Activated CD4-positive, alpha-beta T cell treated with anti-CD3 and anti-CD28 coated beads, Interleukin-2, amount 10 ng/mL, durations not matched to agents 24 days and 14 days (primary cell): ENCODE measurements around the gene LIPI. TPM values are rescaled to one million over a fixed set of nuclear protein-coding genes. Genes with fewer than 3 reads are reported as not detected.

Experiments
- DNase-seq: peaks from one replicate; pipeline ENCODE4 v3.0.0; 2022
- H3K27ac Mint-ChIP-seq: one replicate; pipeline ENCODE4 v1.8.0; 2022; ENCODE audit warnings: mild to moderate bottlenecking, mixed read lengths
- H3K27me3 Mint-ChIP-seq: one replicate; pipeline ENCODE4 v1.8.0; 2022; ENCODE audit warnings: mixed read lengths
- H3K36me3 Mint-ChIP-seq: one replicate; pipeline ENCODE4 v1.8.0; 2022; ENCODE audit warnings: low read depth, mild to moderate bottlenecking, mixed read lengths
- H3K4me1 Mint-ChIP-seq: one replicate; pipeline ENCODE4 v1.8.0; 2021; ENCODE audit warnings: mixed read lengths
- H3K4me3 Mint-ChIP-seq: one replicate; pipeline ENCODE4 v1.8.0; 2022; ENCODE audit warnings: mild to moderate bottlenecking, moderate library complexity, mixed read lengths
- H3K9me3 Mint-ChIP-seq: one replicate; pipeline ENCODE4 v1.8.0; 2021; ENCODE audit warnings: mixed read lengths
- intact Hi-C: fragments of 100-400 bp; cut with micrococcal nuclease; formaldehyde crosslinking; loops from one replicate; pipeline ENCODE4 v1.15.1; 2023
- total RNA-seq: library from RNA; stranded (reverse); gene quantifications from 2 replicates; pipeline ENCODE4 v1.2.3, GENCODE V29; 2022

Gene LIPI
- not detected in 2 replicates for total RNA-seq

GRCh38 chr21:14210738-14211137, at the start of gene LIPI:
Gene LIPI, minus strand, starts transcription at chr21:14210955. Its CDS starts 110 bp downstream, at chr21:14210845.
- DNase-seq, result no peak
- Mint-ChIP-seq H3K36me3 (no peaks in the 10 kb centered on the region), H3K4me1 (peaks cover under 1% of the 10 kb centered on the region), H3K9me3 (no peaks in the 10 kb centered on the region), H3K27me3 (peaks cover 28% of the 10 kb centered on the region), H3K27ac (no peak within 1 kb of the TSS), H3K4me3 (no peak within 1 kb of the TSS)
- intact Hi-C loops, result no loop called here

- Mint-ChIP-seq H3K27me3 (peaks cover 11% of the 10 kb centered on the region), H3K4me3 (no peak overlapping the region), H3K36me3 (no peaks in the 10 kb centered on the region), H3K27ac (no peak overlapping the region), H3K4me1 (no peaks in the 10 kb centered on the region), H3K9me3 (no peaks in the 10 kb centered on the region)
- intact Hi-C loops, result no loop called here
- no peak for DNase-seq
Measured at GRCh38 chr21:14260174-14260764, 49.5 kb upstream of the LIPI start.

GRCh38 chr21:14259747-14260146, 49.0 kb upstream of the LIPI start:
- intact Hi-C loops, result loop anchor here (5.0 to 10.0 kb wide), 2 partner anchors 125 to 513 kb away; partner anchors contain the start of gene HSPA13
- H3K4me1 Mint-ChIP-seq, result no peaks in the 10 kb centered on the region
- peaks cover 12% of the 10 kb centered on the region for H3K27me3 Mint-ChIP-seq
- no peaks in the 10 kb centered on the region for H3K36me3 Mint-ChIP-seq
- no peaks in the 10 kb centered on the region for H3K9me3 Mint-ChIP-seq
- no peak overlapping the region for H3K4me3 Mint-ChIP-seq
- no peak overlapping the region for H3K27ac Mint-ChIP-seq
- no peak for DNase-seq

GRCh38 chr21:14251336-14251735, 40.6 kb upstream of the LIPI start:
- no peaks in the 10 kb centered on the region for H3K36me3 Mint-ChIP-seq
- peaks cover 14% of the 10 kb centered on the region for H3K27me3 Mint-ChIP-seq
- H3K27ac Mint-ChIP-seq, result no peak overlapping the region
- intact Hi-C loops, result loop anchor here (10.0 kb wide), 1 partner anchor 133 kb away; the partner anchor contains the start of gene HSPA13
- H3K4me3 Mint-ChIP-seq, result no peak overlapping the region
- H3K4me1 Mint-ChIP-seq, result peaks cover 2% of the 10 kb centered on the region
- no peak for DNase-seq
- no peaks in the 10 kb centered on the region for H3K9me3 Mint-ChIP-seq

GRCh38 chr21:14245711-14246110, 35.0 kb upstream of the LIPI start:
- Mint-ChIP-seq H3K36me3 (no peaks in the 10 kb centered on the region), H3K4me3 (no peak overlapping the region), H3K4me1 (no peaks in the 10 kb centered on the region), H3K27ac (no peak overlapping the region), H3K9me3 (no peaks in the 10 kb centered on the region), H3K27me3 (peaks cover 6% of the 10 kb centered on the region)
- intact Hi-C loops, result no loop called here
- no peak for DNase-seq

GRCh38 chr21:14244911-14245310, 34.2 kb upstream of the LIPI start:
- DNase-seq, result no peak
- Mint-ChIP-seq H3K27me3 (peaks cover 6% of the 10 kb centered on the region), H3K27ac (no peak overlapping the region), H3K4me3 (no peak overlapping the region), H3K36me3 (no peaks in the 10 kb centered on the region), H3K4me1 (no peaks in the 10 kb centered on the region), H3K9me3 (no peaks in the 10 kb centered on the region)
- intact Hi-C loops, result no loop called here

- Mint-ChIP-seq H3K27ac (no peak overlapping the region), H3K9me3 (no peaks in the 10 kb centered on the region), H3K27me3 (peaks cover 6% of the 10 kb centered on the region), H3K36me3 (no peaks in the 10 kb centered on the region), H3K4me1 (no peaks in the 10 kb centered on the region), H3K4me3 (no peak overlapping the region)
- DNase-seq, result no peak
- intact Hi-C loops, result no loop called here
Measured at GRCh38 chr21:14243874-14244273, 33.1 kb upstream of the LIPI start.

- DNase-seq, result no peak
- Mint-ChIP-seq H3K4me3 (no peak overlapping the region), H3K9me3 (no peaks in the 10 kb centered on the region), H3K36me3 (no peaks in the 10 kb centered on the region), H3K27ac (no peak overlapping the region), H3K27me3 (peaks cover 4% of the 10 kb centered on the region), H3K4me1 (no peaks in the 10 kb centered on the region)
- intact Hi-C loops, result no loop called here
Measured at GRCh38 chr21:14243461-14243860, 32.7 kb upstream of the LIPI start.

GRCh38 chr21:14241297-14241696, 30.5 kb upstream of the LIPI start:
- Mint-ChIP-seq H3K4me1 (no peaks in the 10 kb centered on the region), H3K9me3 (no peaks in the 10 kb centered on the region), H3K27me3 (no peaks in the 10 kb centered on the region), H3K36me3 (no peaks in the 10 kb centered on the region), H3K27ac (no peak overlapping the region), H3K4me3 (no peak overlapping the region)
- no peak for DNase-seq
- intact Hi-C loops, result no loop called here

GRCh38 chr21:14239281-14239680, 28.5 kb upstream of the LIPI start:
- Mint-ChIP-seq H3K27me3 (no peaks in the 10 kb centered on the region), H3K9me3 (no peaks in the 10 kb centered on the region), H3K4me3 (no peak overlapping the region), H3K27ac (no peak overlapping the region), H3K36me3 (no peaks in the 10 kb centered on the region), H3K4me1 (no peaks in the 10 kb centered on the region)
- no peak for DNase-seq
- intact Hi-C loops, result no loop called here

- no peaks in the 10 kb centered on the region for H3K9me3 Mint-ChIP-seq
- H3K27ac Mint-ChIP-seq, result no peak overlapping the region
- no peaks in the 10 kb centered on the region for H3K27me3 Mint-ChIP-seq
- no peaks in the 10 kb centered on the region for H3K4me1 Mint-ChIP-seq
- intact Hi-C loops, result no loop called here
- no peak overlapping the region for H3K4me3 Mint-ChIP-seq
- no peaks in the 10 kb centered on the region for H3K36me3 Mint-ChIP-seq
- no peak for DNase-seq
Measured at GRCh38 chr21:14236180-14236579, 25.4 kb upstream of the LIPI start.

- DNase-seq, result no peak
- Mint-ChIP-seq H3K27ac (no peak overlapping the region), H3K27me3 (no peaks in the 10 kb centered on the region), H3K9me3 (peaks cover 3% of the 10 kb centered on the region), H3K4me1 (no peaks in the 10 kb centered on the region), H3K36me3 (no peaks in the 10 kb centered on the region), H3K4me3 (no peak overlapping the region)
- intact Hi-C loops, result no loop called here
Measured at GRCh38 chr21:14235101-14235500, 24.3 kb upstream of the LIPI start.

GRCh38 chr21:14229399-14229798, 18.6 kb upstream of the LIPI start:
- no peaks in the 10 kb centered on the region for H3K4me1 Mint-ChIP-seq
- intact Hi-C loops, result no loop called here
- H3K27me3 Mint-ChIP-seq, result no peaks in the 10 kb centered on the region
- peaks cover 11% of the 10 kb centered on the region for H3K9me3 Mint-ChIP-seq
- no peak overlapping the region for H3K27ac Mint-ChIP-seq
- no peaks in the 10 kb centered on the region for H3K36me3 Mint-ChIP-seq
- no peak overlapping the region for H3K4me3 Mint-ChIP-seq
- DNase-seq, result no peak

- no peaks in the 10 kb centered on the region for H3K36me3 Mint-ChIP-seq
- no peak for DNase-seq
- no peak overlapping the region for H3K27ac Mint-ChIP-seq
- H3K9me3 Mint-ChIP-seq, result no peaks in the 10 kb centered on the region
- peaks cover under 1% of the 10 kb centered on the region for H3K27me3 Mint-ChIP-seq
- no peak overlapping the region for H3K4me3 Mint-ChIP-seq
- H3K4me1 Mint-ChIP-seq, result no peaks in the 10 kb centered on the region
- intact Hi-C loops, result no loop called here
Measured at GRCh38 chr21:14223365-14223764, 12.6 kb upstream of the LIPI start.
